Adrenal gland (tissue), 5 donors: Measurements from ENCODE around the gene PLA2G5.

Source experiments
- CTCF ChIP-seq, 6 experiments: fragments of 450-650 bp in 4 of 6; fragments of 200-600 bp in 2 of 6; sonication (generic) in 1 of 6; IDR thresholded peaks; 1 replicate in 5 of 6; 2 replicates in 1 of 6; pipeline versions ENCODE4 v1.5.1 to v1.8.0; 2016 to 2021; ENCODE audit warnings: antibody characterized with exemption in 6 of 6, mild to moderate bottlenecking in 2 of 6, moderate library complexity in 1 of 6
- POLR2A ChIP-seq, 2 donors: fragments of 450-650 bp; IDR thresholded peaks; one replicate each; pipeline ENCODE4 v1.6.1; 2017; ENCODE audit warnings: antibody characterized with exemption in 2 of 2, mild to moderate bottlenecking in 2 of 2, moderate library complexity in 1 of 2
- donor health status: DM: no; HTN: no; CAD: no.

- TF ChIP-seq CTCF (IDR thresholded peaks at IDR 0.05) (no peak), POLR2A (IDR thresholded peaks at IDR 0.05) (no peak)
Measured at GRCh38 chr1:20078171-20078651, 8.2 kb downstream of the PLA2G5 start.
